Measurements from ENCODE around the gene KLK15. TPM values are rescaled to one million over a fixed set of nuclear protein-coding genes. Genes with fewer than 3 reads are reported as not detected.

KLK15 gene
- total and polyA plus RNA-seq, 2 of the 8 experiments (the other 6 are each of a cell fraction or from before 2014, with no cell fraction given): not detected

DNA sequence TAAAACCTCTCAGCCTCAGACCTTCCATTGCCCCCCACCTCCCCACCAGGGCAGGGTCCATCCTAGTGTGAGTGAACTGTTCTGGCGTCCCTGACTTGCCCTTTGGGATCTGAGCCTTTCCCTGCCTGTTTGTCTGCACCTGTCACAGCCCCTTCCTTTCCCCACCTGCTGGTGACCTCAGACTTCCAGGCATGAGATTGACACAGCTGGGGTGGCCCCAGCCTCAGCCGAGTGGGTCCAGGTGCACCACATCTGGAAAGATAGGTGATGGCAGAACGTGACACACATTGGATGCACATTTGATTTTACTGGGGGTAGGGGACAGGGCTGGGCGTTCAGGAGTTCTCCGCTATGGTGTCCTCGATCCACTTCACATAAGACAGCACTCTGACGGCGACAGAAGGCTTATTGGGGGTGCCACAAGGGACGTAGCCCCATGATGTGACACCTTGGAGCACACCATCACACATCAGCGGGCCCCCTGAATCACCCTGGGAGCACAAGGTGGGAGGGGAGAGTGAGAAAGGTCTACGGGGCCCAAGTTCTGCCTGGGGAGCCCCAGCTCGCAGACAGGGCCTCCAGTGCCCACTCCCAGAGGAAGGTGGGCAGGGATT lies 14.4 kb downstream of the KLK15 start (continued):
- no peak for TF ChIP-seq SP2 (IDR thresholded peaks at IDR 0.05; ENCODE audit: low read length)
- no peak for TF ChIP-seq FOSL1 (IDR thresholded peaks at IDR 0.05; ENCODE audit: insufficient read depth, low read depth, low read length)
- TF ChIP-seq SUZ12 (IDR thresholded peaks at IDR 0.05; ENCODE audit: low read length): no peak
- TF ChIP-seq CTCF (IDR thresholded peaks at IDR 0.05; ENCODE audit: control extremely low read depth in 1 of 3, insufficient read depth in 1 of 3, low read depth in 1 of 3, low read length in 3 of 3): no peak

Measured in H1 (cell line).